Measurements from ENCODE around the gene POU3F2. TPM values are rescaled to one million over a fixed set of nuclear protein-coding genes. Genes with fewer than 3 reads are reported as not detected.

POU3F2 gene
- total RNA-seq, 1 donor from 2014 or later = 1.4 TPM

DNA sequence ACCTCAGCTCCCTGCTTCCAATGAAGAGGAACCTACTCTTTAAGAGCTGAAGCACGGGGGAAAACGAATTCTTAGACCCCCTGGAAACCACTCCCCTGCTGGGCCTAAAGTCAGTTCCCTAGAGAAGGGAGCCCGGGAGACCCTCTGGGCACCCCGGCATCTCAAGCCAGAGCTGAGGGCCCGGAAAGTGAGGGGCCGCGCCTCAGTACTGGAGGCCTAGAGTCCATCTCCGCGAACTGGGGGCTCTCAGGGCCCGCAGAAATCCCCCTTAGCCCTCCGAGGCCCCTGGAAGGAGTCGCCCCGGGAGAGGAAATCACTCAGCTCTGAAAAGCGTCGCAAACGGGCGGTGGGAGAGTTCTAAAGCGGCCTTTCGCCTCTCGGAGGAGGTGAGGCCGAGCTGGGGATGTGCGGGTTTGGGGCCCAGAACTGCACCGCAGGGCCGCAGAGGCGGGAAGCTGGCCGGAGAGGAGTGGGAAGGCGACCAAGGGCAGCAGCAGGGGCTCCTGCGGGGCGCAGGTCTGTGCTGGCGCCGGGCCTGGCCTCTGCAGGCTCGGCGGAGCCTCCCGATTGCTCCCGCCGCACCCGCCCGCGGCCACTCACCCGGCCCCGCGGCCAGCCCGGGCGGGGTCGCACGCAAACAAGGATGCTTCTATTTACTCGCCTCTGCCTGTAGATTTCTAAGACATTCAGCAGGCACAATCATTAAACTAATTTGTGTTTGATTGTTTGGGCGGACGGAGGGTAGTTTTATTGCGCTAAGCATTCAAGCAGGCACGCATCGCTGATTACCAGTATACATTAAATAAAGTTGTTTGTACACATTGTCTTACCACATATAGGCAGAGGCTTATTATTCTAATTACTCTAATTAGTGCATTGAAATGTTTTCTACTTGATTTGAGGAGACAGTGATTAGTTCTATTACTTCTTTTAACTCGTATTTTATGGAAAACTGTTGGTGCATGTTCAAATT is 9.2 kb downstream of the POU3F2 start:
- no peak for DNase-seq (ENCODE audit: low spot score)

DNA sequence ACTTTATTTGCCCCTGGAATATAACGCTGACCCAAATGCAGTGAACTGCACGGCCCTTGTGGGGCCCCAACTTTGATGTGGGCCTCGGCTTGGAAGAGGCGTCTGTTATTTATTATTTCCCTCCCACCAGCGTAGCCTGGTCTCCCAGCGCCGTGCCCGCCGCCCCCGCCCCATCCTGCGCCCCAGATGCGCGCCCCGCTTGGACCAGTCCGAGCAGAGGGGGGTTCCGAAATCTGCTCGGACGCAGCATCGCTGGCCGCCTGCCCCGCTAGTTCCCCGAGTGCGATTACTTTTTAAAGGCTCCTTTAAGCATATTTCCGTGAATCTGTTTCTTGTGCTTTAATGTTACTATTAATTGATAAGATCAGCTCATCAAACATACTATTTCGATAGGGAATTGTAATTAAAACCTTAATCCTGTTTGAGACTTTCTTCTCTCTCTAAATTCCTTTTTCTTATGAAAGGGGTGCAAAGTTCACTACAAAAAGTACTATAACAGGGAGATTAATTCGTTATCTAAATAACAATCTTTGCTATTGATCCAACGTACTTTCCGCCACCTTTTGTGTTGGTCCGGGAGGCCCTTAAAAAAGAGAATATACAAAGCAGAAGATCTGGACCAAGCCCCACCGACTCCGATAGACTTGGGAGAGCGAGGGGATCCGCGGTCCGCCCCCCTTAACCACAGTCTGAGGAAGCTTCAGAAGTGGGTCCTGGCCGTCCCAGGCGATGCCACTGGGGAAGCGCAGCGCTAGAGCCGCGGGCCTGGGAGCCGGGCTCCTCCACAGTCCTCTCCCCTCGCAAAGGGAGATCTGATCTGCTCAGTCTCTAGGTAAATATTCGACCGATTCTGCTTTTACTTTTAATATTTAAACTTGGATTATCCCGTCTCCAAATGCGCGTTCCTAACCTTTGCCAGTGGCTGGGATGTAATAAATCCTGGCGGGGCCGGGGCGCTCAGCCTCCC is 10.2 kb downstream of the POU3F2 start:
- DNase-seq (ENCODE audit: low spot score) = no peak

DNA sequence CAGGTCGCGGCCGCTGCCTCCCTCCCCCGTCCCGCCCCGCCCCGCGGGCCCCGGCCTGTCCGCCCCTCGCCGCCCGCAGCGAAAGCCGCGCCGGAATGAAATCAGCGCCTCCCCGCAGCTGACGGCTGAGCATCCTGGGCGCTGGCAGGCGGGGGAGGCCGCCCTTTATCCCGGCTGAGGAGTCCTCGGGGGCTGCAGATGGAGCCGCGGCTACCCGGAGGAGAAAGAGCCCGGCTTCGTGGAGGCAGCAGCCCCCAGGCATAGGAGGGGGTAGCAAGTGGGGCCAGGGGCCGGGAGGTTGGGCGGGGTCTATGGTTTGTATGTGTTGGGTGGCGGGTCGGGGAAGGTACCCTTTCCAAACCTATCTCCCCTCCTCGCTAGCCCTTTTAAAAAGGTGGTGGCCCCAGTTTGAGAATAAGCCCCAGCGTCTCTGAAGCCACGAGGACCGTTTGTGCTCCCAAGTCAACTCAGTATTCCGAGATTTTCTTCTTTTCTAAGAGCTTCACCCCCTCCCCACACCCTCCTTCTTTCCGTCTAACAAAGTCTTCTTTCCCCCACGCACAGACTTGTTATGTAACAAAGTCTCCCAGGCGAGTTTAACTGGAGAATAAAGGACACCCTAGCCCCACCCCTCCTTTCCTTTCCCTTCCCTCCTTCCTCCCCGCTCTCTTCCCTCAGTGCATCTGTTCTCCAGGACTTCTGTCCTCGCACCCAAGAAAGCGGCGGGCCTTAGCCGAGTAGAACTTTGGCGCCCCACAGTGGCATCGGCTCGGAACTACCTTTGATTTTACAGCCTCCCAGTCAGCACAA is 11.0 kb downstream of the POU3F2 start:
- DNase-seq (ENCODE audit: low spot score) = peak; percentile 85

DNA sequence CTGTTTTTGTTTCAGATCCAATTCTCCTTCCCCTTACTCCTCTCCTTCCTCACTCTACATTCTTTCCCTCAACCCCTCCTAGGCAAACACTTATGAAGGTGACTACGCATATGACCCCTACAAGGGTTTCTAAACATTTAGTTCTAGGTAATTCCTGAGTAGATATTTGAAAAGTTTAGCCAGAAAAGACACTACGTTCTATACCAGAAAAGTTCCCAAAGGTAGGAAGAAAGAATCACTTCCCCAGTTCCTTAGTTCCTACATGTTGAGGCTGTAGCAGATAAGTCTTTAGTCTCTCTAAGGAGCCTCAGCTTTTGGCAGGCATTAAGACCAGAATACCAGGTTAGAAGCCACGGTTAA is 11.6 kb downstream of the POU3F2 start:
- DNase-seq (ENCODE audit: low spot score) = no peak

DNA sequence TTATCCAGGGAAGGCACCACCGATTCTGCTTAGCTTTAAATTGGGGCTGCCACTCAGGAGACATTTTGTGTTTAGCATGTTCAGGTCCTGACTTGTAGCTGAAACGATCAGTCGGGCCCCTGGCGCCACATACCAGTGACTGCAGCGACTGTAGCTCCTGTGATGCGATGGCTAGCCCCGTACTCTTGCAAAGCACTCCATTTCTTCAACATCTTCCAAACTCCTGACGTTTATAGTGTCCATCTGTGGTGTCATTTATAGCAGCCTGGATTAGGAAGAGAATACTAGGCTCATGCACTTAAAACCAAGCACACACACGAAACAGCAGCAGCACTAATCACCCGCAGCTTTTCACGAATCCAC is 13.0 kb downstream of the POU3F2 start:
- peak; percentile 30 for DNase-seq (ENCODE audit: low spot score)

DNA sequence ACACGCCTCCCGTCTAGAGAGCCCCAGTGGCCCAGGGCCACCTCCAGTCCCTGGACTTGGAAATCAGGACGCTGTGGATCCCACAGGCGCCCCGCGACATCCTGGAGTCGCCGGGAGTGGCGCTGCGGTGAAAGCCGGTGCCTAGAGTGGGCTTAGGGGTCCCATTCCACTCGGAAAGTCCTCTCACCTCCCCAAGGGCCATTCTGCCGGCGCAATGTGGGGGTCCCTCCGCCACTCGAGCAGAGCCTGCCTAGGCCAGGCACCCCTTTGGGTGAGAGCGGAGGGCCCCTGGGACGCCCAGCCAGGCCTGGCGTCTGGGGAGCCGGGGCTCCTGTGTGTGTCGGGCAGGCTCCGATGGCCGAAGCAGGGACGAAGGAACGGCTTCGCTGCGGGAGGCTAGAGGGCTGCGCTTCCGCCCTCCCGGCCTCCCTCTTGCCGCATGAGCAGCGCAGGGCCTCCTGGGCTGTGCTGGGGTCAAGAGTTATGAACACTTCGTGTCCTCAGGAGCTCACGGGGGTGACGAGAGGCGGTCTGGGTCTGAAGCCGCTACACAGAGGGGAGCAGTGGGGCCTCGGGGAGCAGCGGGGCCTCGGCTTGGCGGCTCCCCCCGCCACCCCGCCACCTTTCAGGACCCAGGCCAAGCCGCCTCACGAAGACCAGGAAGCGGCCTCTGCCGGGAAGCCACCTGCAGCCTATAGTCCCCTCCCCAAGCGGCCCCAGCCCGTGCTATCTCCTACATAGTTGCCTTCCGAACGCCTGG is 13.6 kb downstream of the POU3F2 start:
- DNase-seq (ENCODE audit: low spot score) = no peak

DNA sequence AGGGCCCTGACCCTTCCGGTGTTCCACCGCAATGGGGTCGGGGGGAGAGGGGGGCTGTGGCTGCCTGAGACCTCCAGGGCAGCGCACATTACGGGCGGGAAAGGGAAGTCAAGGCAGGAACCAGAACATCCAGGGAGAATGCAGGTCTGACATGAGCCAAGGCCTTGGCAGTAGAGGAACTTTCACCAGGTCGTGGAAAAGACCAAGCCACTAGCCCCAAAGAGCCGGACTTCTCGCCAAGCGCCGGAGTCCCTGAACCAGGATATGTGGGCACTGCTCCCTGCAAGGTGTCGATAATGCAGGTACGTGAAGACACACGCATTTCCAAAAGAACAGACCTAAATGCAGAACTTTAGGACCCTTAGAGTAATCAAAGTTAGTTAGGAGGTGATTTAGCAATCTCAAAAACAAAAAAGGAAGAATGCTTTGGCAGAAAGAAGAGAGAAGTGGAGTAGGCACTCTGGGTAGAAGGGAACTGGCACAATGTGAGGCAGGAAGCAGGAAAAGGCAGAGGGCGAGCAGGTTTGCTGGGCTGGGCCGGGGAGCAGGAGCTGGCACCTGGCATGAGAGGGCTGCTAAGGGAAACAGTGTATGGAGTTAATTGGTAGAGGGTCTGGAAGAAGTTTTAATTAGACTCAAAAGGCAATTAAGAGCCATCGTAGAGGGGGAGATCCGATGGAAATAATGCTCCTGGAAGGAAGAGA is 14.3 kb downstream of the POU3F2 start:
- no peak for DNase-seq (ENCODE audit: low spot score)

DNA sequence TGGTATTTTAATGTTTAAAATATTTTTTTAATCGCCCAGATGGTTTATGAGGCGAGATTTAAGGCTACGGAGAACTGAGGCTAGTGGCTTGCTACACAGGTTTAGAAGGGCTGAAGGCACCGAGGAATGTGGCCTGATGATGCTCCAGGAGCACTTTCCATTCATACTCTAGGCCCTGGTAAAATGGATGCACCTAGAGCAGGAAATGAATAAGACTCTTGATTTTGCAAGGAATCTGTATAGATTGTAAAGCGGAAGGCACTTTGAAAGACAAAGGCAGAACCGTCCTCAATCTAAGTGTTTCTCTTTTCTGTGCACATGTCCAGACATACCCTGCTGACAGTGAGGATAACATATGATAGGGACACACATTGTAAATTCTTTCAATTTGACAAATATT is 30.1 kb downstream of the POU3F2 start:
- no peak for DNase-seq (ENCODE audit: low spot score)

DNA sequence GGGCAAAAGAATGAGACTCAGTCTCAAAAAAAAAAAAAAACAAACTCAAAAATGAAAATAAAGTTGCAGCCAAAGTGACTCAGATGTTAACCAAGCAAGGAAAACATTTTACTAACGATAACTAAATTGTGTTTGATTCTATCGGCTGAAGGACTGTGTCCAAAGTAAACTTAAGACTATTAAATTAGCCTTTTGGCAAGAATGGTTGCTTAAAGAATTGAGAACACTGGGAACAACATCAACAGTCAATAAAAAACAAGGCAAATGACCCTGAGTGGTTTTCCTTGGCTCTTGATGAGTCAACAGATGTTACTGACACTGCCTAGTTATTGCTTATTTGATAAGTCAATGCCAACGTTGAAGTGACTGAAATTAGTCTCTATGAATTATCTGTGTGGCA is 36.7 kb downstream of the POU3F2 start:
- DNase-seq (ENCODE audit: low spot score) = no peak

DNA sequence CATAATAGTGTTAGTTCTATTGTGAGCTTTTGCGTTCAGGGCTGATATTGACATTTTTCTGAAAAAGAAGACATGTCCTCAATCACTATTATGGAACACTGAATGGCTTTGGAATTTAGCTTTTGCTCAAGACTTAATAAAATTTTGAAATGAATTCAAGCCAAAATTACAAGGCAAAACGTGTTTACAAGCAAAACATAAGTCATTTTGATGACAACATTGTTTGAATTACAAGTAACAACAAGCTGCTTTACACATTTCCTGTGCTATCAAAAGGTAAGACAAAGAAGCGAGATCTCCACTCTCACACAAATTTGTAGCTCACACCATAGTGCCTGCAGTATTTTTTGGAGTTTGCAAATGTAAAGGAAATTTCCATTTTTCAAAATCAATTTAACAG is 37.4 kb downstream of the POU3F2 start:
- DNase-seq (ENCODE audit: low spot score) = no peak

DNA sequence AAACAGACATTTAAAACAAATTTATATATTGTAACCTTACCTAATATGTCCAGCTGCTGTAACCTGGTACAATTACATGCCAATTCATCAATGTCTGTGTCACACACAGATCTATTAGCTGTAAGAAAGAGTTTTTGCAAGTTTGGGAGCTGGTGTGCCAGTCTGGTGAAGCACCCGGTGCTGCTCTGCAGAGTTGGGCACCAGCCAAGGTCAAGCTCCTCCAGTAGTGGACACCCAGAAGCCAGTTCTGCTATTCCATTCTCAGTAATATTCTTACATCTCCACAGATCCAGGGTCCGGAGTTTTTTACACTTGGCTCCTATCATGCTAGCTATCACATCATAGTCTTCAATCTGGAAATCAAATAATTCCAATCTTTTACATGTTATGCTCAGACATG is 41.0 kb downstream of the POU3F2 start:
- no peak for DNase-seq (ENCODE audit: low spot score)

DNA sequence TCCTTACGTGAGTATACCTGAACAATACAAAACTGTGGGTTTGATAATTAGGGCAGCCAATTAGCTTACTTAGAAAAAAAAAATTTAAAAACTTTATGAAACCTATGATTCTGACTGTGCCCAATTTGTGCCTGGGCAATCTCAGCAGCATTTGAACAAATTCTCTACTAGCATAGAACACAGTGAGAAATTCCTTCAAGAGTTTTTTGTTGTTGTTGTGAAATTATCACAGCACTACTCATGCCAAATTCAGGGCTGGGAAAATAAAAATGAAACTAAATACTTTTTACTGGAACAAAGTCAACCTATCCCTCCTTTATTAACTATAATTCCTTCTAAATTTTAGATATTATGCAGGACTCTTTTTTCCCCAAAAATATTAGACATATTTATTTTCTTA is 42.9 kb downstream of the POU3F2 start:
- no peak for DNase-seq (ENCODE audit: low spot score)

DNA sequence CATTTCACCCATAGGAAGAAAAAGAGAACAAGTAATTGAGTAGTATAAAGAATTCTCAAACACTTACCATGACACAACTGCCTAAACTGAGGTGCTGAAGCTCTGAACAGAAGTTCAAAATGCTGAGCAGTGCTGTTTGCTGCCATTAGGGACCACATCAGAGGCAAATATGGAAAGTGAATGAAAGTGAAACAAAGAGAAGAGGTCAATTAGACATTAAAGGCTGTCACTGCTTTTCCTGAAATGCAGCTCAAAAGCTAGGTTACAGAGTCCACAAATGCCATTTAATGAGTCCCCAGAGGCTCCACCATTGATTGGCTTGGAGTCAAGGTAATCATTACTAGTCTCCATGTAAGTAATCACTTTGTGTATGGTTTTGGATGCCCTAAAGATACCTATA is 46.1 kb downstream of the POU3F2 start:
- no peak for DNase-seq (ENCODE audit: low spot score)

DNA sequence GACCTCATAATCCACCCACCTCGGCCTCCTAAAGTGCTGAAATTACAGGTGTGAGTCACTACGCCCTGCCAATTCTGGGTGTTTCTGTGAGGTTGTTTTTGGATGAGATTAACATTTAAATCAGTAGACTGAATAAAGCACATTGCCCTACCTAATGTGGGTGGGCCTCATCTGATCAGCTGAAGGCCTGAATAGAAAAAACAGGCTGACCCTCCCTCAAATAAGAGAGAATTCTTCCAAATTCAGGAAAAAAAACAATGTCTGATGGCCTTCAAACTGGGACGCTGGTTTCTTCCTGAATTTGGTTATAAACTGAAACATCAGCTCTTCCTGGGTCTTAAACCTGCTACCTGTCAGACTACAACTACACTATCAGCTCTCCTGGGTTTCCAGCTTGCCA is 51.0 kb downstream of the POU3F2 start:
- DNase-seq (ENCODE audit: low spot score) = no peak

DNA sequence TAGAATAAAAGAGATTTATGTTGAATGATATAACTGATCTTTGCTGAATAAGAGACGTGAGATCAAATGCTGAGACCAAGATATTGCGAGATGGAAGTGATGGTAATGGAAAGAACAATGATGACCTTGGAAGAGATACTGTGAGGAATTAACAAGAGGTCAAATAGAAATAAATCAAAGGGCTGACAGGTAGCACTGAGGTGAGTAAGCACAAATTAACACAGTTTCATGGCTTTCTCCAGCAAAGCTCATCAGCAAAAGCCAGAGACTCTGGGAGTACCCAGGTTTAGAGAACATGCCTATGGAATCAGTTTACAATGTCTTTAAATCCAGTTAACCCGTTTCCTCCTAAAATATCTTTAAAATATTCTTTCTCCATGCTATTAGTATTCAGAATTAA is 53.3 kb downstream of the POU3F2 start:
- no peak for DNase-seq (ENCODE audit: low spot score)

Other genes starting within 250 kb of the POU3F2 start
- gene FBXL4, start 113.4 kb downstream of the POU3F2 start, total RNA-seq (ENCODE audit: insufficient read depth, low replicate concordance) = 19.7 TPM